GM12878 (cell line): ENCODE results near the gene BMAL1. TPM values are rescaled to one million over a fixed set of nuclear protein-coding genes. Genes with fewer than 3 reads are reported as not detected.

ENCODE experiments used
- BACH1 ChIP-seq: fragments of 450-650 bp; IDR thresholded peaks from 2 replicates; pipeline ENCODE4 v1.6.1; 2017; ENCODE audit warnings: mild to moderate bottlenecking, borderline replicate concordance
- CBFB ChIP-seq: IDR thresholded peaks from 2 replicates; pipeline ENCODE4 v1.6.1; 2016; ENCODE audit warnings: antibody characterized with exemption, low read depth
- CHD2 ChIP-seq: IDR thresholded peaks from 2 replicates; pipeline ENCODE4 v1.6.1; 2011; ENCODE audit warnings: low read depth, low read length, improper control_type of control experiment, borderline replicate concordance
- ESRRA ChIP-seq: IDR thresholded peaks from 2 replicates; pipeline ENCODE4 v1.6.1; 2012; ENCODE audit warnings: mild to moderate bottlenecking, low read length, improper control_type of control experiment
- ETV6 ChIP-seq, 2 experiments: fragments of 450-650 bp in 1 of 2; IDR thresholded peaks in 1 of 2; conservative IDR thresholded peaks in 1 of 2; 2 replicates each; pipeline ENCODE4 v1.6.1; 2014; ENCODE audit warnings: antibody characterized with exemption in 1 of 2, borderline replicate concordance in 1 of 2, low read depth in 1 of 2, mild to moderate bottlenecking in 1 of 2, moderate library complexity in 1 of 2
- JUNB ChIP-seq: IDR thresholded peaks from 2 replicates; pipeline ENCODE4 v1.6.1; 2016; ENCODE audit warnings: antibody characterized with exemption, mild to moderate bottlenecking
- NR2C1 ChIP-seq: fragments of 450-650 bp; IDR thresholded peaks from 2 replicates; pipeline ENCODE4 v1.6.1; 2017; ENCODE audit warnings: antibody characterized with exemption, mild to moderate bottlenecking, moderate library complexity
- RAD21 ChIP-seq: IDR thresholded peaks from 2 replicates; pipeline ENCODE4 v1.6.1; 2011; ENCODE audit warnings: mild to moderate bottlenecking, low read depth, low read length, moderate library complexity; ENCODE audit not compliant: insufficient read depth
- SMARCA5 ChIP-seq: fragments of 450-650 bp; IDR thresholded peaks from 2 replicates; pipeline ENCODE4 v1.6.1; 2017; ENCODE audit warnings: mild to moderate bottlenecking
- SUPT20H ChIP-seq: IDR thresholded peaks from 2 replicates; pipeline ENCODE4 v1.6.1; 2011; ENCODE audit warnings: low read depth, mild to moderate bottlenecking, low read length, moderate library complexity, borderline replicate concordance; ENCODE audit not compliant: control insufficient read depth
- YY1 ChIP-seq: IDR thresholded peaks from 2 replicates; pipeline ENCODE4 v1.6.1; 2011; ENCODE audit warnings: low read depth, mild to moderate bottlenecking, low read length
- ZBED1 ChIP-seq: IDR thresholded peaks from 2 replicates; pipeline ENCODE4 v1.6.1; 2016; ENCODE audit warnings: borderline replicate concordance
- ZSCAN29 ChIP-seq: fragments of 450-650 bp; IDR thresholded peaks from 2 replicates; pipeline ENCODE4 v1.6.1; 2017; ENCODE audit warnings: mild to moderate bottlenecking, moderate library complexity
- polyA plus RNA-seq, 11 experiments: library from polyadenylated mRNA; depleted of rRNA in 4 of 11; unstranded in 6 of 11; stranded (reverse) in 5 of 11; fragments of >200 nt; fragmentation: Nextera tagmentation in 4 of 11; fragmentation: Illumina TruSeq in 1 of 11; extraction: Ambion mirVana in 4 of 11; extraction: Trizol in 1 of 11; gene quantifications; 1 replicate in 1 of 11; 2 replicates in 10 of 11; pipeline versions ENCODE4 v1.2.1 to v1.2.3, GENCODE V29; 2011 to 2016; ENCODE audit warnings: inconsistent platforms in 2 of 11, missing spikeins in 2 of 11, low read depth in 1 of 11
- total RNA-seq, 4 experiments: library from RNA; depleted of rRNA in 3 of 4; stranded (reverse); fragments of >200 nt in 3 of 4; fragmentation: Illumina TruSeq in 1 of 4; extraction: Trizol in 1 of 4; gene quantifications; 2 replicates each; pipeline versions ENCODE4 v1.2.1 to v1.2.3, GENCODE V29; 2013 to 2021
- TF ChIP-seq, protein P1 (sequence below): IDR thresholded peaks from 2 replicates; pipeline ENCODE4 v1.6.1; 2012; ENCODE audit warnings: mild to moderate bottlenecking, low read depth, low read length
- TF ChIP-seq, protein P2 (sequence below): fragments of 450-650 bp; IDR thresholded peaks from 2 replicates; pipeline ENCODE4 v1.6.1; 2017; ENCODE audit warnings: borderline replicate concordance
- TF ChIP-seq, protein P3 (sequence below): fragments of 150-350 bp; IDR thresholded peaks from 2 replicates; pipeline ENCODE4 v1.6.1; 2016; ENCODE audit warnings: low read depth, low read length
- TF ChIP-seq, protein P4 (sequence below): fragments of 450-650 bp; IDR thresholded peaks from 2 replicates; pipeline ENCODE4 v1.6.1; 2017; ENCODE audit warnings: mild to moderate bottlenecking, moderate library complexity

Gene BMAL1
- total and polyA plus RNA-seq, 10 of the 15 experiments (the other 5 are each of a cell fraction or from before 2014, with no cell fraction given): 3.5 to 40.6 (median 13.6) TPM

DNA sequence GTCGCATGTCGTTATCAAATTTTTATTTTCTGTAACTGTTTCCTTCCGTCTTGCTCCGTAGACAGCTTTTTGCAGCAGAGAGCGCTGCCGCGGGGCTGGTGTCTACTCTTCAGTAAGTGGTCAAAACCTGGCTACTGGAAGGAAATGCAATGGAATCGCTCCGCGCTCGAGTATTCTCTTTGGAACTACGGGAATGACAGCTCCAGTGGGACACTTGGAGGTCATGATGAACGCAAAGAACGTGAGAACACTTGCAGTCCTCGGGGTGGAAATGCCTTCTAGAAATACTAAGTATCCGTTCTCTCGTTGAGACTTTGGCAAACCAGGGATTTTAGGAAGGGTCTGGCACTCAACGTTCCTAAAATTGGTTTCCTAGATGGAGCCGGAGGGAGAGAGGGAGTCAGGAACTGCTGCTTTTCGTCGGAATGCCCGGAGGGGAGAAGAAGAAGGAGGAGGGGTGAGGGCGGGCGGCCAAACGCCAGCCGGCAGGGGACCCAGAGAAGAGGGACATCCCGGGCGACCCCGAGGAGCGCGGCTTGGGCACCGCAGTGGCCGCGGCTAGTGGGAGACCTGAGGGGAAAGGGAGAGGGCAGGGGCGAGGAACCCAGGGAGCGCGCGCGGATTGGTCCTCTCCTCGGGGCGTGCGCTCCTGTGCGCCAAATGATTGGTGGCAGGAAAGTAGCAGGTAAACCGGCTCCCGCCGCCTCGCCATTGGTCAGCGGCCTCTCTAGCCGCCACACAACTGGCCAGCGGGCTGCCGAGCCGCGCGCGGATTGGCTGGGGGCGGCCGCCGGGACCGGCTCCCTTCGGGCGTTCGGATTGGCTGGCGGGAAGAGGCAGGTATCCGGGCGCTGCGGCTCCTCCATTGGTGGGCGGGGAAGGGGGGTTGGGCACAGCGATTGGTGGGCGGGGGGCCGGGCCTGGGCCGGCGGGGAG, 490 bp upstream of the BMAL1 start (continued):
- TF ChIP-seq, protein P1, sequence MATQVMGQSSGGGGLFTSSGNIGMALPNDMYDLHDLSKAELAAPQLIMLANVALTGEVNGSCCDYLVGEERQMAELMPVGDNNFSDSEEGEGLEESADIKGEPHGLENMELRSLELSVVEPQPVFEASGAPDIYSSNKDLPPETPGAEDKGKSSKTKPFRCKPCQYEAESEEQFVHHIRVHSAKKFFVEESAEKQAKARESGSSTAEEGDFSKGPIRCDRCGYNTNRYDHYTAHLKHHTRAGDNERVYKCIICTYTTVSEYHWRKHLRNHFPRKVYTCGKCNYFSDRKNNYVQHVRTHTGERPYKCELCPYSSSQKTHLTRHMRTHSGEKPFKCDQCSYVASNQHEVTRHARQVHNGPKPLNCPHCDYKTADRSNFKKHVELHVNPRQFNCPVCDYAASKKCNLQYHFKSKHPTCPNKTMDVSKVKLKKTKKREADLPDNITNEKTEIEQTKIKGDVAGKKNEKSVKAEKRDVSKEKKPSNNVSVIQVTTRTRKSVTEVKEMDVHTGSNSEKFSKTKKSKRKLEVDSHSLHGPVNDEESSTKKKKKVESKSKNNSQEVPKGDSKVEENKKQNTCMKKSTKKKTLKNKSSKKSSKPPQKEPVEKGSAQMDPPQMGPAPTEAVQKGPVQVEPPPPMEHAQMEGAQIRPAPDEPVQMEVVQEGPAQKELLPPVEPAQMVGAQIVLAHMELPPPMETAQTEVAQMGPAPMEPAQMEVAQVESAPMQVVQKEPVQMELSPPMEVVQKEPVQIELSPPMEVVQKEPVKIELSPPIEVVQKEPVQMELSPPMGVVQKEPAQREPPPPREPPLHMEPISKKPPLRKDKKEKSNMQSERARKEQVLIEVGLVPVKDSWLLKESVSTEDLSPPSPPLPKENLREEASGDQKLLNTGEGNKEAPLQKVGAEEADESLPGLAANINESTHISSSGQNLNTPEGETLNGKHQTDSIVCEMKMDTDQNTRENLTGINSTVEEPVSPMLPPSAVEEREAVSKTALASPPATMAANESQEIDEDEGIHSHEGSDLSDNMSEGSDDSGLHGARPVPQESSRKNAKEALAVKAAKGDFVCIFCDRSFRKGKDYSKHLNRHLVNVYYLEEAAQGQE: no peak
- TF ChIP-seq SMARCA5: no peak
- TF ChIP-seq NR2C1: no peak
- no peak for TF ChIP-seq CBFB
- TF ChIP-seq CHD2: peak; percentile 96
- TF ChIP-seq YY1: no peak; the same call in 1 of the 2 replicates
- TF ChIP-seq BACH1: no peak
- no peak for TF ChIP-seq ZSCAN29
- TF ChIP-seq, protein P2, sequence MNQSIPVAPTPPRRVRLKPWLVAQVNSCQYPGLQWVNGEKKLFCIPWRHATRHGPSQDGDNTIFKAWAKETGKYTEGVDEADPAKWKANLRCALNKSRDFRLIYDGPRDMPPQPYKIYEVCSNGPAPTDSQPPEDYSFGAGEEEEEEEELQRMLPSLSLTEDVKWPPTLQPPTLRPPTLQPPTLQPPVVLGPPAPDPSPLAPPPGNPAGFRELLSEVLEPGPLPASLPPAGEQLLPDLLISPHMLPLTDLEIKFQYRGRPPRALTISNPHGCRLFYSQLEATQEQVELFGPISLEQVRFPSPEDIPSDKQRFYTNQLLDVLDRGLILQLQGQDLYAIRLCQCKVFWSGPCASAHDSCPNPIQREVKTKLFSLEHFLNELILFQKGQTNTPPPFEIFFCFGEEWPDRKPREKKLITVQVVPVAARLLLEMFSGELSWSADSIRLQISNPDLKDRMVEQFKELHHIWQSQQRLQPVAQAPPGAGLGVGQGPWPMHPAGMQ: no peak
- no peak for TF ChIP-seq SUPT20H
- no peak for TF ChIP-seq JUNB
- TF ChIP-seq ZBED1: no peak
- TF ChIP-seq ESRRA: no peak
- TF ChIP-seq, protein P3, sequence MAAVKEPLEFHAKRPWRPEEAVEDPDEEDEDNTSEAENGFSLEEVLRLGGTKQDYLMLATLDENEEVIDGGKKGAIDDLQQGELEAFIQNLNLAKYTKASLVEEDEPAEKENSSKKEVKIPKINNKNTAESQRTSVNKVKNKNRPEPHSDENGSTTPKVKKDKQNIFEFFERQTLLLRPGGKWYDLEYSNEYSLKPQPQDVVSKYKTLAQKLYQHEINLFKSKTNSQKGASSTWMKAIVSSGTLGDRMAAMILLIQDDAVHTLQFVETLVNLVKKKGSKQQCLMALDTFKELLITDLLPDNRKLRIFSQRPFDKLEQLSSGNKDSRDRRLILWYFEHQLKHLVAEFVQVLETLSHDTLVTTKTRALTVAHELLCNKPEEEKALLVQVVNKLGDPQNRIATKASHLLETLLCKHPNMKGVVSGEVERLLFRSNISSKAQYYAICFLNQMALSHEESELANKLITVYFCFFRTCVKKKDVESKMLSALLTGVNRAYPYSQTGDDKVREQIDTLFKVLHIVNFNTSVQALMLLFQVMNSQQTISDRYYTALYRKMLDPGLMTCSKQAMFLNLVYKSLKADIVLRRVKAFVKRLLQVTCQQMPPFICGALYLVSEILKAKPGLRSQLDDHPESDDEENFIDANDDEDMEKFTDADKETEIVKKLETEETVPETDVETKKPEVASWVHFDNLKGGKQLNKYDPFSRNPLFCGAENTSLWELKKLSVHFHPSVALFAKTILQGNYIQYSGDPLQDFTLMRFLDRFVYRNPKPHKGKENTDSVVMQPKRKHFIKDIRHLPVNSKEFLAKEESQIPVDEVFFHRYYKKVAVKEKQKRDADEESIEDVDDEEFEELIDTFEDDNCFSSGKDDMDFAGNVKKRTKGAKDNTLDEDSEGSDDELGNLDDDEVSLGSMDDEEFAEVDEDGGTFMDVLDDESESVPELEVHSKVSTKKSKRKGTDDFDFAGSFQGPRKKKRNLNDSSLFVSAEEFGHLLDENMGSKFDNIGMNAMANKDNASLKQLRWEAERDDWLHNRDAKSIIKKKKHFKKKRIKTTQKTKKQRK: peak; percentile 71
- no peak for TF ChIP-seq ETV6 (conservative IDR thresholded peaks at IDR 0.05 in 1 of 2, IDR thresholded peaks at IDR 0.05 in 1 of 2; ENCODE audit: borderline replicate concordance in 1 of 2, low read depth in 1 of 2)
- TF ChIP-seq, protein P4, sequence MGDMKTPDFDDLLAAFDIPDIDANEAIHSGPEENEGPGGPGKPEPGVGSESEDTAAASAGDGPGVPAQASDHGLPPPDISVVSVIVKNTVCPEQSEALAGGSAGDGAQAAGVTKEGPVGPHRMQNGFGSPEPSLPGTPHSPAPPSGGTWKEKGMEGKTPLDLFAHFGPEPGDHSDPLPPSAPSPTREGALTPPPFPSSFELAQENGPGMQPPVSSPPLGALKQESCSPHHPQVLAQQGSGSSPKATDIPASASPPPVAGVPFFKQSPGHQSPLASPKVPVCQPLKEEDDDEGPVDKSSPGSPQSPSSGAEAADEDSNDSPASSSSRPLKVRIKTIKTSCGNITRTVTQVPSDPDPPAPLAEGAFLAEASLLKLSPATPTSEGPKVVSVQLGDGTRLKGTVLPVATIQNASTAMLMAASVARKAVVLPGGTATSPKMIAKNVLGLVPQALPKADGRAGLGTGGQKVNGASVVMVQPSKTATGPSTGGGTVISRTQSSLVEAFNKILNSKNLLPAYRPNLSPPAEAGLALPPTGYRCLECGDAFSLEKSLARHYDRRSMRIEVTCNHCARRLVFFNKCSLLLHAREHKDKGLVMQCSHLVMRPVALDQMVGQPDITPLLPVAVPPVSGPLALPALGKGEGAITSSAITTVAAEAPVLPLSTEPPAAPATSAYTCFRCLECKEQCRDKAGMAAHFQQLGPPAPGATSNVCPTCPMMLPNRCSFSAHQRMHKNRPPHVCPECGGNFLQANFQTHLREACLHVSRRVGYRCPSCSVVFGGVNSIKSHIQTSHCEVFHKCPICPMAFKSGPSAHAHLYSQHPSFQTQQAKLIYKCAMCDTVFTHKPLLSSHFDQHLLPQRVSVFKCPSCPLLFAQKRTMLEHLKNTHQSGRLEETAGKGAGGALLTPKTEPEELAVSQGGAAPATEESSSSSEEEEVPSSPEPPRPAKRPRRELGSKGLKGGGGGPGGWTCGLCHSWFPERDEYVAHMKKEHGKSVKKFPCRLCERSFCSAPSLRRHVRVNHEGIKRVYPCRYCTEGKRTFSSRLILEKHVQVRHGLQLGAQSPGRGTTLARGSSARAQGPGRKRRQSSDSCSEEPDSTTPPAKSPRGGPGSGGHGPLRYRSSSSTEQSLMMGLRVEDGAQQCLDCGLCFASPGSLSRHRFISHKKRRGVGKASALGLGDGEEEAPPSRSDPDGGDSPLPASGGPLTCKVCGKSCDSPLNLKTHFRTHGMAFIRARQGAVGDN: no peak
- TF ChIP-seq RAD21: no peak
